Stomach (tissue), 4 donors: Measurements from ENCODE around the gene ADAMTSL4.

ENCODE experiments used
- CTCF ChIP-seq, 7 experiments: fragments of 450-650 bp in 4 of 7; fragments of 200-600 bp in 3 of 7; sonication (generic) in 3 of 7; IDR thresholded peaks; one replicate each; pipeline ENCODE4 v1.5.1; 2016 to 2019; ENCODE audit warnings: antibody characterized with exemption in 7 of 7, control low read depth in 2 of 7, mild to moderate bottlenecking in 1 of 7
- POLR2A ChIP-seq, 4 donors: fragments of 450-650 bp; IDR thresholded peaks; one replicate each; pipeline ENCODE4 v1.6.1; 2016; ENCODE audit warnings: antibody characterized with exemption in 4 of 4, control low read depth in 2 of 4, mild to moderate bottlenecking in 1 of 4, moderate library complexity in 1 of 4
- POLR2AphosphoS5 ChIP-seq, 3 donors: sonication (generic); formaldehyde crosslinking; IDR thresholded peaks; one replicate each; pipeline ENCODE4 v1.6.1; 2016; ENCODE audit warnings: antibody characterized with exemption in 3 of 3

GRCh38 chr1:150514260-150514659 is 34.9 kb upstream of the ADAMTSL4 start:
- TF ChIP-seq POLR2A (IDR thresholded peaks at IDR 0.05) (no peak), CTCF (IDR thresholded peaks at IDR 0.05) (no peak), POLR2AphosphoS5 (IDR thresholded peaks at IDR 0.05) (no peak)
